ENCODE measurements around the gene CRACR2A. TPM values are rescaled to one million over a fixed set of nuclear protein-coding genes. Genes with fewer than 3 reads are reported as not detected.

Gene CRACR2A
- total RNA-seq, 2 donors from 2014 or later, result 50.3 to 54.8 TPM

- intact Hi-C loops (cut with DNase I), result no loop called here
- TF ChIP-seq, protein P1, sequence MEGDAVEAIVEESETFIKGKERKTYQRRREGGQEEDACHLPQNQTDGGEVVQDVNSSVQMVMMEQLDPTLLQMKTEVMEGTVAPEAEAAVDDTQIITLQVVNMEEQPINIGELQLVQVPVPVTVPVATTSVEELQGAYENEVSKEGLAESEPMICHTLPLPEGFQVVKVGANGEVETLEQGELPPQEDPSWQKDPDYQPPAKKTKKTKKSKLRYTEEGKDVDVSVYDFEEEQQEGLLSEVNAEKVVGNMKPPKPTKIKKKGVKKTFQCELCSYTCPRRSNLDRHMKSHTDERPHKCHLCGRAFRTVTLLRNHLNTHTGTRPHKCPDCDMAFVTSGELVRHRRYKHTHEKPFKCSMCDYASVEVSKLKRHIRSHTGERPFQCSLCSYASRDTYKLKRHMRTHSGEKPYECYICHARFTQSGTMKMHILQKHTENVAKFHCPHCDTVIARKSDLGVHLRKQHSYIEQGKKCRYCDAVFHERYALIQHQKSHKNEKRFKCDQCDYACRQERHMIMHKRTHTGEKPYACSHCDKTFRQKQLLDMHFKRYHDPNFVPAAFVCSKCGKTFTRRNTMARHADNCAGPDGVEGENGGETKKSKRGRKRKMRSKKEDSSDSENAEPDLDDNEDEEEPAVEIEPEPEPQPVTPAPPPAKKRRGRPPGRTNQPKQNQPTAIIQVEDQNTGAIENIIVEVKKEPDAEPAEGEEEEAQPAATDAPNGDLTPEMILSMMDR (IDR thresholded peaks at IDR 0.05), result no peak
- no peaks in the 10 kb centered on the region for H3K4me1 ChIP-seq
- no peaks in the 10 kb centered on the region for H3K9me3 ChIP-seq
- DNase-seq, result no peak
- no peak overlapping the region for H3K9ac ChIP-seq (ENCODE audit: low read depth in 2 of 2, low read length in 2 of 2)
- H3K27ac ChIP-seq, result no peak overlapping the region
- no peaks in the 10 kb centered on the region for H3K27me3 ChIP-seq
- no peak overlapping the region for H3K4me3 ChIP-seq
- H3K36me3 ChIP-seq, result no peaks in the 10 kb centered on the region
These were observed 180.3 kb downstream of the CRACR2A start for GRCh38 chr12:3572560-3572959.

- H3K36me3 ChIP-seq, result no peaks in the 10 kb centered on the region
- no peak overlapping the region for H3K4me3 ChIP-seq
- H3K27ac ChIP-seq, result no peak overlapping the region
- H3K27me3 ChIP-seq, result no peaks in the 10 kb centered on the region
- H3K9ac ChIP-seq (ENCODE audit: low read depth in 2 of 2, low read length in 2 of 2), result no peak overlapping the region
- H3K4me1 ChIP-seq, result no peaks in the 10 kb centered on the region
- H3K9me3 ChIP-seq, result no peaks in the 10 kb centered on the region
- DNase-seq, result no peak
- TF ChIP-seq, protein P1 (IDR thresholded peaks at IDR 0.05), result no peak
- intact Hi-C loops (cut with DNase I), result no loop called here
These were observed 181.2 kb downstream of the CRACR2A start for GRCh38 chr12:3571724-3572123.

DNA sequence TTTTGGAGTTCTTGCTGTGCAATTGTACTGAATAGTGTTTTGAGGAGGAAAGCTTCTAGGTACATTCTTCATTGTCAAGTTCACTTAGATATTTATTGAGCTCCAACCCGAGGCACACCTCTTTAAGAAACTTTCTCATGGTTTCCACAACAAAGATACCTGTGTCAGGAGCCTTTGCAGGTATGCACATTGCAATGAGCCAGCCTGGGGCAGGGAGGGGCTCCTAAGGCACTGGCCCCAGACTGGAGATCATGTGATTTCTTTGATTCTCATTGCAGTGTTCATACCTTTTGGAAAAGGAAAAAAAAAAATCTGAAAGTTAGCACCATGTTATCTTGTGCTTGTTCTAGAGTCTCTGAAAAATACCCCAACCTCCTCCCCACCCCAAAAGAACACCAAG is 181.6 kb downstream of the CRACR2A start:
- Histone ChIP-seq H3K9ac (ENCODE audit: low read depth in 2 of 2, low read length in 2 of 2) (no peak overlapping the region), H3K27me3 (no peaks in the 10 kb centered on the region), H3K27ac (no peak overlapping the region), H3K36me3 (no peaks in the 10 kb centered on the region), H3K4me1 (no peaks in the 10 kb centered on the region), H3K4me3 (no peak overlapping the region), H3K9me3 (no peaks in the 10 kb centered on the region)
- DNase-seq, result no peak
- intact Hi-C loops (cut with DNase I), result no loop called here
- TF ChIP-seq, protein P1 (IDR thresholded peaks at IDR 0.05), result no peak

DNA sequence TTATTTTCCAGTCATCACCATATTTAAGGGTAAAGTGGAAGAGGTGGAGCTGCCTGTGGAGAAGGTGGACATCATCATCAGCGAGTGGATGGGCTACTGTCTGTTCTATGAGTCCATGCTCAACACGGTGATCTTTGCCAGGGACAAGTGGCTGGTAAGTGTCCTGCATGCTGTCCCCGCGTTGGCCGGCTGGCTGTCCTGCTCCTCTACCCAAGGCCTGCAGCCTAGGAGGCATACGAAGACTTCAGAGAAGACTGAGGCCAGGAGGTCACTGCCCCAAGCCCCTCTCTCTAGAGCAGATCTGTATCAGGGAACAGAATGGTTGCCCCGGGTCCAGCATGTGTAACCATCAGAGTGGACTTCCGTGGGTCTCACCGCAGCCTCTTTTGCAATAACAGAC is 184.2 kb downstream of the CRACR2A start:
- Histone ChIP-seq H3K4me3 (no peak overlapping the region), H3K9me3 (no peaks in the 10 kb centered on the region), H3K4me1 (no peaks in the 10 kb centered on the region), H3K27ac (no peak overlapping the region), H3K27me3 (no peaks in the 10 kb centered on the region), H3K9ac (ENCODE audit: low read depth in 2 of 2, low read length in 2 of 2) (no peak overlapping the region), H3K36me3 (no peaks in the 10 kb centered on the region)
- intact Hi-C loops (cut with DNase I), result no loop called here
- no peak for DNase-seq
- TF ChIP-seq, protein P1 (IDR thresholded peaks at IDR 0.05), result no peak

GRCh38 chr12:3565985-3566384 is 186.9 kb downstream of the CRACR2A start:
- Histone ChIP-seq H3K4me1 (no peaks in the 10 kb centered on the region), H3K36me3 (no peaks in the 10 kb centered on the region), H3K9ac (ENCODE audit: low read depth in 2 of 2, low read length in 2 of 2) (no peak overlapping the region), H3K27me3 (no peaks in the 10 kb centered on the region), H3K9me3 (no peaks in the 10 kb centered on the region), H3K4me3 (no peak overlapping the region), H3K27ac (no peak overlapping the region)
- intact Hi-C loops (cut with DNase I), result no loop called here
- TF ChIP-seq, protein P1 (IDR thresholded peaks at IDR 0.05), result no peak
- DNase-seq, result no peak

Other genes with a start within 250 kb of the CRACR2A start
- 1 to 10 TPM; 5.5 to 5.8 TPM for gene PARP11, start 120.3 kb upstream of the CRACR2A start, total RNA-seq

All from colonic mucosa (tissue), 4 donors.